HG03045 (cell line): ENCODE data around the gene CNGA3.
"Not testable (repeated sequence)": the region's sequence is repeated elsewhere in the genome, so short reads cannot be mapped to it uniquely, and the experiment has no call there.

Experiments
- ATAC-seq: cut with Tn5 transposase; IDR thresholded peaks from one replicate; pipeline ENCODE4 v1.9.1; 2021; ENCODE audit warnings: mild to moderate bottlenecking, moderate library complexity; ENCODE audit not compliant: unreplicated experiment

Gene CNGA3

DNA sequence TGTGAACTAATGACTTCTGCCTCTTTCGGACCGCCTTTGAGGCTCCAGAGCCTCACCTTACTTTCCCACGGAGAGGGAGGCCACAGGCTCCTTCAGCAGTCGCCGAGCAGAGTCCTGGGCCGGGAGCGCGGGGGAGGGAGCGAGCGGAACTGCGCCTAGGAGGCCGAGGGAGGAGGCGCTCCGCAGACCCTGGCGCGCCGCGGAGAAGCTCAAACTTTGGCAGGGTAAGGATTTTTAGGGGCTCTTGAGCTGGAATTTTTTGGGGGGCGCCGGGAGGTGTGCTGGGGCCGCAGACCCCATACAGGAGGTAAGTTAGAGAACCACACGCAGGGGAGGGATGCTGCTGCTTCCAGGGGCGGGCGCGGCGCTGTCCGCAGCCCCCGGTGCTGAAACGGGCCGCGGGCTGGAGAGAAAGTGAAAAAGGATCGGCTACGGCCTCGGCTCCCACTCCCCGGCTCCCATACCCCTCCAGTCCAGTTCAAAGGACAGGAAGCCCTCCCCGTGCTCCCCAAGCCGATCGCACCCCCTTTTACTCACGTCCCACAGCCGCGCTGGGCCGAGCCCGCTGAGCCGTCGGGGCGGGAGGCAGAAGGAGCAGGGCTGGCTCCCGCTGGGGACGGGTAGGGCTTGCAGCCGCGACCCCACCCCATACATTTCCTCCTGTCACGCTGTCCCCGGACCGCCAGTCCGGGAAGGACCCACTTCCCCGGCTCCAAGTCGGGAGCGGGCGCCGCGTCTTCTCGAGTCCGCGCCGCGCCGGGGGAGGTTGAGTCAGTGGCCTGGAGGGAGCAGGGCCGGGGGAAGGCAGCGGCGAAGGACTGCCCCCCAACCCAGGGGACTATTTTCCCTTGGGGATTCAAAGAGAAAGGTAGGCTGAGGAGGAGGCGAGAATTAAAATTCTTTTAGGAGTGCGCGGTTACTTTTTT lies at the start of gene CNGA3:
TSS of gene CNGA3 (plus strand) at position 146 of the 926 bp plus-strand sequence. CDS start 23,520 bp downstream, outside the sequence.
- ATAC-seq: no peak

DNA sequence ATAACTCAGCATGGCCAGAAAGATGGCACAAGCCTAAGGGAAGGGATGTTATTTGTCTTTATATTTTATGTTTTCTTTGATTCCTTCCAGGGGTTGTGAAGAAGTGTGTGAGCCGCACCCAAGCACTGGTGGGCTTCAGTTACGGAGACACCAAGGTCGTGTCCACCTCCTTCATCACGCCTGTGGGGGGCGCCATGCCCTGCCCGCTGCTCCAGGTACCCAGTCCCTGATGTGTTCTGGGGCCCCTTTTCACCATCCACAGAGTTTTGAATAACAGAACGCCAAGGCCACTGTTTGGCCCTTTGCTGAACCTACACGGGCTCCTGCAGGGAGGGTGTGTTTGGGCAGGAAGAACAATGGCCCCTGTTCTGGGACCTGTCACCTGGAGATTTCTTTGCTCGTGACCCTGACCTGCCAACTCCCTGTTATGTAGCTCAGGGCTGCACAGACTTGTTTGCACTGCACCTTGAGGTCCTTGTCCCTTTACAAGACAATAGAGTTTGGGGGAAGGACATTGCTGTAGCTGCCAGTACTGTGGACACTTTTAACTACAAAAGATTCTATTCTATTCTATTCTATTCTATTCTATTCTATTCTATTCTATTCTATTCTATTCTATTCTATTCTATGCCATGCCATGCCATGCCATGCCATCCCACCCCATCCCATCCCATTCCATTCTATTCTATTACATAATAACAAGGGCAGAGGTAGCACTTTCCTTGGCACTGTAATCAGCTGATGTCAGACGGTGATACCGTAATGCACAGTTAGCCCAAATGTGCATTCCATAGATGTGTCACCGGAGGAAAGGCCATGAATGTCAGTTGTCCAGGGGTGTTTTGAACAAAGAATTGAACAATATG lies 48.2 kb upstream of the CNGA3 start:
- no peak for ATAC-seq

DNA sequence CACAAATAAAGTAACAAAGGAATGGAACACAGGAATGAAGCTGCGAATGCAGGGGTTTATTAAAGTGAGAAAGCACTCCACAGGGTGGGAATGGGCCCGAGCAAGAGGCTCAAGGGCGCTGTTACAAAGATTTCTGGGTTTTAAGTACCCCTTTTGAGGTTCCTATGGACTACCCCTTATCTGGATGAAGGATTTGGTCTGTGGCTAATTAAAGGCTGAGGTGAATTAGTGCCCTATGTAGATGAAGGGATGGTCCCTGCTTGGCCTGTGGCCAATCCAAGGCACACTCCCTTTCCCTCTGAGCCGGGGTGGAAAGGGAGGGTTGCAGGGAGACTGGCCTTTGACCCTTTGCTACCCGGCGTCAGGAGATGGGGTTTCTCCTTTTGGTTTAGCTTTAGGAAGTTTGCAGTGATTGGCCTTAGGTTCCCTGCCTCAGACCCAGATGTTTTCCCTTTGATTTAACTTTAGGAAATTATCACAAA lies 47.5 kb upstream of the CNGA3 start:
- ATAC-seq: no peak

DNA sequence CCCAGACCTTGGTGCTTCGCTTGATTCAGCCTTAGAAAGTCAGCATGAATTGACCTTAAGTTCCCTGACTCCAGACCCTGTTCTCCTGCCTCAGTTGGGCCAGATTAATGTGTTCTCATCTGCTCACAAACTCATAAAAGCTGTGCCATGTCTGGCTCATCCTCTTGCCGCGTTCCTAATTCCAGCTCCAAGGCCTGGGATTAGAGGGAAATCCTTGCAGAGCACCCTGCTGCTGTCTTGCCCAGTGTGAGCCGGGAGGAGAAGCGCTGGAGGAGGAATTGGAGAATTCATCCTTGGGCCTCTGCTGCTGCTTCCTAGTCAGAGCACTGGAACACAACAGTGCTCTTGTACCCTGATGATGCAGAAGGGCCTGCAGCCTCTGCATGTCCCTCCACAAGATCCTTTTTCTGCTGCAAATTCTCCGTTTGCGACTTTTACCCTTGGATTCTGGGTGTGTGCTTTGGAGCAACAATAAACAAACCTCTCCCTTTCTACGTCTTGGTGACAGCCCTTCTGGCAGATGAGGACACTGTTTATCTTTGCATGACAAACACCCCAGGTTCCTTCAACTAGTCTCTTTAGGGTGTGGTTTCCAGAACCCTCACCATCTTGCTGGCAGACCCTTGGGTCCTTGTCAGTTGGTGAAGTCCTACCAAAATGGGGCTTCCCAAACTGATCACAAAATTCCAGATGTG lies 46.9 kb upstream of the CNGA3 start:
- ATAC-seq: no peak

DNA sequence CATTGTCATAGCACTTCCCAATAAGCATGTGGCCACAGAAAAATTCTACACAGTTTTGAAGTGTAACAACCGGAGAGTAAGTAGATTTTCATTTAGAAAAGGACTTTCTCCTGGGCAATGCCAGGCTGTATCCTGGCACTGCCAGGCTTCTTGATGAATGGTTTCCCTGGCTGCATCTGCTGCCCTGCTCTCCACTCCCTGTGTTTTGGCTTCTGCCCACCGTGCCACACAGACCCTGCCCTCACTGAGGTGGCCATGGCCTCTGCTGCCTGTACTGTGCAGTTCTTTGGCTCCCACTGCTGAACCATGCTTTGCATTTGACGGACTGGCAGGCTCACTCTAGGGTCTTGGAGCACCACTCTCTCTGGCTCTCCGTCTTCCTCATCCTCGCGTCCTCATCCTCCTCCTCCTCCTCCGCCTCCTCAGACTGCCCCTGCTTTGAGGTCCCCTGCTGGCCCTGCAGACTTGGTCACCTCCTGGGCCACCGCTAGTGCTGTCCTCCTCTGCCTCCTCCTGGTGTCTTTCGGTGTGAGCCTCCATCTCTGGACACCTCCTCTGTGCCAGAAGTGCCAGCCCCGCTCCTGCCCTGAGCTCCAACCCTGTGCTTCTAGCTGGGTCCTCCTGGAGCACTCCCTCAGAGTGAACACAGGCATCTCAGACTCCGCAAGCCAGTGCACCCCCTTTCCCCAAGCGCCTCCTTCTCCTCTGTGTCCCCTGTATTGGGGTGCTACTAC lies 45.9 kb upstream of the CNGA3 start:
- no peak for ATAC-seq

DNA sequence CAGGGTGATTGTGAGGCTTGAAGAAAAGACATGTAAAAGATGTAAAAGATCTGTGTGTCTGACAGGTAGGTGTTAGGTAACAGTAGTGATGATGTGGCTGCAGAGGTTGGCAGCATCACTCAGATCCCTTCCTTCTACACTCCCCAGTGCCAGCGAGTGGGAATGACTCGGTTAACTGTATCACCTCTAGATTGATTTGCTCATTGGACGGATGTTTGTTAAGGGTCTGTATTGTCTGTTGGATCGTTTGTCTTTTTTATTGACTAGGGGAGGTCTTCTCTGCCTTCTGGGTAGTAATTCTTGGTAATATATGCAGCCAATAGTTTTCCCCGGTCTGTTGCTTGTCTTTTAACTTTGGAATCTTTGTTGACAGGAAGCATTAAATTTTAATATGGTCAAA lies 44.8 kb upstream of the CNGA3 start:
- ATAC-seq: no peak

DNA sequence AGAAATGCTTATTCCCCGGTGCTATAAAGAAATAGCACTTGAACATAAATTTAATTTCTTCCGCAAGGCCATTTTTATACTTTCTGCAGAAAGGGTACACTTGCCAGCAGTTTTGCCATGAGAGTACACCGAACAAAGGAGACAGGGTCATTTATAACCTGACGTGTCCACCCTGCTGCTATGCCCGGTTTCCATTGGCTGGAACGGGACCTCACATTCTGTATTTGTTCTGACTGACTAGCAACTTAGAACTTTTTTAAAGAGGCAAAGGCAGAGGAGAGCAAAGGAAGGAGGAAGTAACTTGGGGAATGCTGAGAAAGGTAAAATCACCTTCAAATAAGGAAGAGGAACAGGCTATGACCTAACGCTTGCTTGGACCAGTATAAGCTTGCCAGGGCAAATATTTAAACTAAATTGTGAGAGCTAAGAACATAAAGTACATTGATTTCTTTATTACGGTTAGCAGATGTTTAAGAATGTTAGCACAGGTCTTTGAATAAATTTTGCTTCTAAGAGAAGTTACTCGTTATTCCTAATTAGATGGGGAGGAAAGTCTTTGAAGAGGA lies 39.0 kb upstream of the CNGA3 start:
- ATAC-seq: not testable (repeated sequence)

DNA sequence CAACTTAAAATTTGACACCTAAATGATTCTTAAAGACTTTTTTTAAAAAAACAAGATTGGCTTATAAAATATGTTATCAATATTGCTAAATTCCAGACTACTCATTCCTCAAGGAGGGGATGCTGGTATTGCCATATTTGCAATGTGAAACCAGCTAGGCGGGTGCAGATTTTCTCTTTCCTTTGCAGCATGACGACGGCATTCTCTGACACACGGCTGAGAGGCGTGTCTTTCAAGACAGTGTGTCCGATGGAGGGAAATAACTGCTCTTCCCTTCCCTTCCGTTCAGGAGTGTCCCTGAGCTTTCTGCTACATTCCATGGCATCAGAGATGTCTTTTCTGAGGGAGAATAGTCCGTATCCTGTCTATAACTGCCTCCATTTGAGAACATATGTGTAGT lies 38.2 kb upstream of the CNGA3 start:
- ATAC-seq: no peak

DNA sequence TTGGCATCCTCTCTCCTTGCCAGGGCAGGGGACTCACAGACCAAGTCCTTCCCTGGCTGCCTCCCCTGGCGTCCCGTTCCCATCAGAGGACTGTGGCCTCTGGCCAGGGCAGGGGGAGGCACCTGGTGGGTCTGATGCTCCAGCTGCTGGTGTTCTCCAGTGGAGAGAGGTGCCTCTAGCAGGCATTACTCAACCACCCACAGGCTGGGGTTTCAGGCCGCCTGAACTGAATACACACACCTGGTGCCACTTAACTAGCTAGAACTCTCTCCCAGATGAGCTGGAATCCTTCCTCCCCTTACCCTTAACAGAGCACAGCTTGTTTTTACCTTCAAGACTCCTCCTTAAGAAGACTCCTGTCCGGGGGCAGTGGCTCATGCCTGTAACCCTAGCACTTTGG lies 37.7 kb upstream of the CNGA3 start:
- no peak for ATAC-seq

DNA sequence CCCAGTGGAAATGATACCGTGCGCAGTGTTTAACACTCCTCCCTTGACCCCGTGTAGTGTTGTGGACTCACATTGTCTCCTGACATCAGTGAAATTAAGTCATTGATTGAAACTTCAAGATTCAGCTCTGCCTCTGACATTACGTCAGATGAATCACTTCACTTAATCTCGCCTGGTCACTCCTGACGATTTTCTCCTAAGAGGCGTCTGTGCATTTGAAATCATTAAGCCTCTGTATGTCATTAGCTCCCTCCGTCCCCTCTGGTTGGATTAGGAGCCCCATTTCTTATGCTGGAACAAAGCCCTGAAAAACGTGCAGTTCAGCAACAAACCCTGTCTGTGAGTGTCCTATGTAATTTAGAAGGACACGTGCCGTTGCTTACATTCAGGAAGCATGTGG lies 36.7 kb upstream of the CNGA3 start:
- no peak for ATAC-seq

DNA sequence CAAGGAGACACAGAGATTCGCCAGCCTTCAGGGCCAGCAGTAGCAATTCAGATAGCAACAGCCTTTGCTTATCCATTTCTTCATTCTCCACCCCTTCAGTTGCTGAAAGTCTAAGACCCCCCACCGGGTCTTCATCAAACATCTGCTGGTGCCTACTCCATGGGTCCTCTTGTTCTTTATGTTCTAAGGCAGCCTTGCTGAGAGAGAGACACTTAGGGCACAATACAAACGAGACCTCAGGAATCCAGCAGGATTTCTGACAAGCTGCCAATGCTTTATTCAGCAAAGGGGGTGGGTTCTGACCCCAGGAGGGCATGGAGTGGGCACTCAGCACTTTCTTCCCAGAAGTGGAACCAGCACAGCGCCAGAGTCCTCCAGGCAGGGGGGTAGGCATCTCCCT lies 36.2 kb upstream of the CNGA3 start:
- ATAC-seq: no peak

DNA sequence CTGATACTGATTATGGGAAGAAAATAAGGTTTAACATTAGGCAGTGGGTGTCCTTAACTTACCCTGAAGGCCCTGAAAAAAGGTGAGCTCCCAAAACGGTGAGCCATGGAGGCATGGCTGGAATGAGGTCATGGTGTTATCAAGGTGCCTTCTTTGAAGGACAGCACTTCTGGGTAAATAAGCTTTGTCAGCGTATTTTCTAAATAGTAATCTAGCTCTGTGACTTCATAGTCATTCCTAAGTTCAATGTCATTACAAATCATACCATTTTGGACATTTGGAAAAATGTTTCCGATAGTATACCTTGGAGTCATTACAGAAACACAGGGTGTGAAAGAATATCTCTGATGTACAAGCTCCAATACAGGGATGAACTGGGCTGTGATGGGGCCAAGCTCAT lies 35.2 kb upstream of the CNGA3 start:
- ATAC-seq: no peak

DNA sequence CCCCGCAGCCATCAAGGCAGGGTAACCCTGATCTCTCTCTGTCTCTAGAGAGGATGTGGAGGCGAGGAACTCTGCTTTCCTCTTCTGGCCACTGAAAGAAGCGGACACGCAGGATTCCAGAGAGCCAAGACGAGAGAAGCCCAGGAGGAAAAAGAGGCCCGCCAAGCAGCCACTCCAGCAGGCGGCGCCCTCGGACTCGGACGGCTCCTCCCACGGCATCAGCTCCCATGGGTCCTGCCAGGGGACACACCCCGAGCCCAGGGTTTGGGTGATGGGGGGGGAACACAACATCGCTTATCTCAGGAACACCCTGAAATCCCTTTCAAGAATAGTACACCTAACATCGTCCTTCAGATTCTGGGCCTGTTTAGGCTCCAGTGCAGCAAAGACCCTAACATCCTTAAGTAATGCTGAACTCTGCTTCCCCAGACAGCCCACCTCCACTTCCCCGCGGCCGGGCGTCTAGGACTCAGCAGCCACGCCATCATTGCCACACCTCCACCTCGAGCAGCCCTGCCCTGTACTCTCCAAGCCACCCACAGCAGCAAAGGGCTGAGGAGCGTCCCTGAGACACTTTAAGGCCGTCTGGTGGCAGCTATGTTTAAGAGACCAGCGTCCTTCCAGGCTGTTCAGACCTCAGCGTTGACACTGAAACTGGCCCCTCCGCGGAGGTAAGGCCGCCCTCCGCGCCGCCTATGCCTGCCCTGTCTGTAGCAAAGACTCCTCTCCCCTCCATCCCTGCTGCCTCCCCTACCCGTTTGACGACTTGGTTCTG lies 34.3 kb upstream of the CNGA3 start:
- ATAC-seq: no peak

DNA sequence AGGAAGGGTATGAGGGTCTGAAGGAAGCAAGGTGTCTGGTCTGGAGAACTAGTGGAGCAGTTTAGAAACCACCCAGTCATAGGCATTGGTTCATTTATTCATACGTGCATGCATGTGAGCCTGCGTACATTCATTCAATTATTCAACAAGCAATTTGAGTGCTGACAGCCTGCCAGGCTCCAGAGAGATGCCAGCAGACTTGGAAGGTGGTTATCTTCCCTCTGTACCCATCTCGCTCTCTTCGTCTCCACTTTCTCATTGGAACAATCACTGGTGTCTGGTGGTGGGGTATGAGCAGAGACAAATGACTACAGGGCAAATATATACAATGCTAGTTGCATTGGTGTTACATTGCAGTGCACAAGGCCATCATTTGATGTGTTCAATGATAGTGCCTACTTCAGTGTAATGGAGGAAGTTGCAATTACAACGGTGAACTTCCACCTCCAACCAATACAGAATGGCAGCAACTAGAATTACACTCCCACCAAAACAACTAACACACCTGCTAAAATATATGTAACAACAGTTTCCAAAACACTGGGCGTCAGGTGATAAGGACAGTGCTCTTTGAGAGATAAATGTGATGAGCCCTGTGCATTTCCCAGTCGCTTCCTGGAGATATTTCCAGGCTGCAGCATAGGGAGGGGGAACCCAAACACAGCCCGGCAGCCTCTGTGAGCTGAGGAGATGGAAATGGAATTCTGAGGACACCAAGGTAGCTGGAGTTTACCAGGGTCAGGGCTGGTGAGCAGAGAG lies 32.6 kb upstream of the CNGA3 start:
- no peak for ATAC-seq

DNA sequence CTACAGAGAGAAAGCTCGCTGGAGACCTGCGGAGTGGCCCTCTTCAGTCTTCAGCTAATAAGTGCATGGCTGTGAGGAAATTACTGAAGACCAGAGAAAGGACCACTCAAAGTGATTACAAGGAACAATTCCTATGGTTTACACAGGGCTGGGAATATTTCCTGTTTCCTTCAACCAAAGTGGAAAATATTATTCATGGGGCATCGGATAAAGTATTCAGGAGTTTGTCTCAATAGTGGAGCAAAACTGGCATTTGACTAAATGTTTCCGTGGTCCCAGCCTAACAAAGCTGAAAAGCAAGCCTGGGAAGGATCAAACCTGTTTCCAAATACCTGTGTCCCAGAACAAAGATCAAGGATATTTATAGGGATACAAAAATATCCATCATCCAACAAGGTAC lies 32.0 kb upstream of the CNGA3 start:
- no peak for ATAC-seq

DNA sequence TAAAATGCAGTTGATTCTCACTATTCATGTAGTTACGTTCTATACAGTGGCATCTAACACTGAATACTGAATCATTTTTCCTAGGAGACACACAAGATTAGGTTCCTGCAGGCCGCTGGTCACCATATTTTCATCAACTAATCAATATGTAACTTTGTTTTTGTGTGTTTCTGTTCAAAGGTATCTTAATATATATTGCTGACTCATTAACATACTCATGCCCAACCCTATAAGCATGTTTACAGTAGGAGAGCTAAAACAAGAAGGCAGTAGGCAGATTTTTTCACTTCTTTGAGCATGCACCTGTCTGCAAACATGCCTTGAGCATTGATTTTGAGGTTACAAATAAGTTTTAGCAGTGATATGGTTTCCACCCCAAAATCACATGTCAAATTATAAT lies 30.3 kb upstream of the CNGA3 start:
- ATAC-seq: no peak

DNA sequence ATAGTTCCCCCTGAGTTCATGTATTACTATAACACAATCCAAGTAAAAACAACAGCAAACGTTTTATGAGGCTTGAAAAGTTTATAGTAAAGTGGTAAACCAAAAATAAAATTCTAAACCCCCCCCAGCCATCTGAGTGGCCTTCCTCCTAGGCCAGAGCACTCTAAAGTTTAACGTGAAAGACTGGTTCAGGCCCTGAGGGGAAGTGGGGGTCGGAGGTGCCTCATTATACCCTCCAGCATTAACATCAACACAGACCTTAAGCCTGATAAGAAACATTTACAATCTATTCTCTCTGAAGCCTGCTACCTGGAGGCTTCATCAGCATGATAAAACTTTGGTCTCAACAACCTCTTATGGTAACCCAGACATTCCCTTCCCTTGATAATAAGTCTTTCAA lies 29.0 kb upstream of the CNGA3 start:
- ATAC-seq: no peak

DNA sequence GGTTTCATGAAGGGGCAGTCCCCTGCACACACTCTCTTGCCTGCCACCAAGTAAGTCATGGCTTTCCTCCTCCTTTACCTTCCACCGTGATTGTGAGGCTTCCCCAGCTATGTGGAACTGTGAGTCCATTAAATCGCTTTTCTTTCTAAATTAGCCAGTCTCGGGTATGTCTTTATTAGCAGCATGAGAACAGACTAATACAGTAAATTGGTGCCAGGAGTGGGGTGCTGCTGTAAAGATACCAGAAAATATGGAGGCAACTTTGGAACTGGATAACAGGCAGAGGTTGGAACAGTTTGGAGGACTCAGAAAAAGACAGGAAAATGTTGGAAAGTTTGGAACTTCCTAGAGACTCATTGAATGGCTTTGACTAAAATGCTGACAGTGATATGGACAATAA lies 26.1 kb upstream of the CNGA3 start:
- ATAC-seq: not testable (repeated sequence)

DNA sequence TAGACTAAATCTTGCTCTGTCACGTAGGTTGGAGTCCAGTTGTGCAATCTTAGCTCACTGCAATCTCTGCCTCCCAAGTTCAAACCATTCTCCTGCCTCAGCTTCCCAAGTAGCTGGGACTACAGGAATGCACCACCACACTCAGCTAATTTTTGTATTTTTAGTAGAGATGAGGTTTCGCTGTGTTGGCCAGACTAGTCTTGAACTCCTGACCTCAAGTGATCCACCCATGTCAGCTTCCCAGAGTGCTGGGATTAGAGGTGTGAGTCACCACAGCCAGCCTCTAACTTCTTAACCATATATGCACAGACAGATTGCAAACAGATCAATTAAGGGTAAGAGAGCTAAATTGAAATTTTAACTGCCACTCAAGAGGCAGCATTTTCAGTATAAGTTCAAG lies 22.1 kb upstream of the CNGA3 start:
- no peak for ATAC-seq
